Endothelial cell (in vitro differentiated cells): ENCODE data around the gene SMARCD1. TPM values are rescaled to one million over a fixed set of nuclear protein-coding genes. Genes with fewer than 3 reads are reported as not detected.

Experiments
- DNase-seq: peaks from one replicate; pipeline ENCODE4 v3.0.0; 2021; ENCODE audit warnings: low spot score
- H3K27ac Mint-ChIP-seq: one replicate; pipeline ENCODE4 v1.8.0; 2021; ENCODE audit warnings: mixed read lengths, inconsistent platforms; ENCODE audit not compliant: unreplicated experiment
- H3K27me3 Mint-ChIP-seq: one replicate; pipeline ENCODE4 v1.8.0; 2021; ENCODE audit warnings: mild to moderate bottlenecking, moderate library complexity, mixed read lengths, inconsistent platforms; ENCODE audit not compliant: unreplicated experiment
- H3K36me3 Mint-ChIP-seq: one replicate; pipeline ENCODE4 v1.8.0; 2021; ENCODE audit warnings: mild to moderate bottlenecking, low read depth, mixed read lengths, inconsistent platforms; ENCODE audit not compliant: unreplicated experiment
- H3K4me1 Mint-ChIP-seq: one replicate; pipeline ENCODE4 v1.8.0; 2021; ENCODE audit warnings: mild to moderate bottlenecking, mixed read lengths, inconsistent platforms; ENCODE audit not compliant: unreplicated experiment
- H3K4me3 Mint-ChIP-seq: one replicate; pipeline ENCODE4 v1.8.0; 2021; ENCODE audit warnings: mild to moderate bottlenecking, mixed read lengths, inconsistent platforms; ENCODE audit not compliant: unreplicated experiment
- H3K9me3 Mint-ChIP-seq: one replicate; pipeline ENCODE4 v1.8.0; 2021; ENCODE audit warnings: mixed read lengths, inconsistent platforms; ENCODE audit not compliant: unreplicated experiment
- CTCF ChIP-seq: fragments of 200-600 bp; sonication (generic); IDR thresholded peaks from one replicate; pipeline ENCODE4 v1.5.0; 2021; ENCODE audit warnings: antibody characterized with exemption; ENCODE audit not compliant: unreplicated experiment
- total RNA-seq: library from RNA; stranded (reverse); fragmentation: NEBNext Ultra II Directional; extraction: Animal tissue kit (Norgen Biotek cat#: 25700); gene quantifications from one replicate; pipeline ENCODE4 v1.2.1, GENCODE V29; 2021; ENCODE audit not compliant: unreplicated experiment

Gene SMARCD1
- total RNA-seq, 1 donor from 2014 or later: 101 TPM

- TF ChIP-seq CTCF: no peak
- H3K4me1 Mint-ChIP-seq: peaks cover 19% of the 10 kb centered on the region
- no peaks in the 10 kb centered on the region for H3K9me3 Mint-ChIP-seq
- H3K36me3 Mint-ChIP-seq: peaks cover 8% of the 10 kb centered on the region
- no peak overlapping the region for H3K27ac Mint-ChIP-seq
- H3K27me3 Mint-ChIP-seq: peaks cover 9% of the 10 kb centered on the region
- H3K4me3 Mint-ChIP-seq: no peak overlapping the region
- DNase-seq: no peak
Observed at GRCh38 chr12:50047693-50048250, 37.4 kb upstream of the SMARCD1 start.

- no peaks in the 10 kb centered on the region for H3K9me3 Mint-ChIP-seq
- H3K36me3 Mint-ChIP-seq: peaks cover 8% of the 10 kb centered on the region
- no peak for DNase-seq
- H3K4me1 Mint-ChIP-seq: peaks cover 24% of the 10 kb centered on the region
- no peak overlapping the region for H3K27ac Mint-ChIP-seq
- TF ChIP-seq CTCF: no peak
- H3K27me3 Mint-ChIP-seq: peaks cover 8% of the 10 kb centered on the region
- H3K4me3 Mint-ChIP-seq: peak overlapping the region; percentile 43
Observed at GRCh38 chr12:50049254-50050118, 35.7 kb upstream of the SMARCD1 start.

- H3K27me3 Mint-ChIP-seq: peaks cover 8% of the 10 kb centered on the region
- peak overlapping the region; percentile 43 for H3K4me3 Mint-ChIP-seq
- H3K27ac Mint-ChIP-seq: no peak overlapping the region
- peaks cover 8% of the 10 kb centered on the region for H3K36me3 Mint-ChIP-seq
- peaks cover 24% of the 10 kb centered on the region for H3K4me1 Mint-ChIP-seq
- no peak for TF ChIP-seq CTCF
- no peaks in the 10 kb centered on the region for H3K9me3 Mint-ChIP-seq
- no peak for DNase-seq
Observed at GRCh38 chr12:50050119-50050385, 35.1 kb upstream of the SMARCD1 start.

- TF ChIP-seq CTCF: no peak
- Mint-ChIP-seq H3K27me3 (peaks cover 8% of the 10 kb centered on the region), H3K36me3 (peaks cover 8% of the 10 kb centered on the region), H3K4me1 (peaks cover 24% of the 10 kb centered on the region), H3K4me3 (peak overlapping the region; percentile 43), H3K27ac (no peak overlapping the region), H3K9me3 (no peaks in the 10 kb centered on the region)
- DNase-seq: peak; percentile 40
Observed at GRCh38 chr12:50050410-50051098, 34.6 kb upstream of the SMARCD1 start.
